ENCODE results near the gene MCCC2.
"Not testable (repeated sequence)": the region's sequence is repeated elsewhere in the genome, so short reads cannot be mapped to it uniquely, and the experiment has no call there.

DNA sequence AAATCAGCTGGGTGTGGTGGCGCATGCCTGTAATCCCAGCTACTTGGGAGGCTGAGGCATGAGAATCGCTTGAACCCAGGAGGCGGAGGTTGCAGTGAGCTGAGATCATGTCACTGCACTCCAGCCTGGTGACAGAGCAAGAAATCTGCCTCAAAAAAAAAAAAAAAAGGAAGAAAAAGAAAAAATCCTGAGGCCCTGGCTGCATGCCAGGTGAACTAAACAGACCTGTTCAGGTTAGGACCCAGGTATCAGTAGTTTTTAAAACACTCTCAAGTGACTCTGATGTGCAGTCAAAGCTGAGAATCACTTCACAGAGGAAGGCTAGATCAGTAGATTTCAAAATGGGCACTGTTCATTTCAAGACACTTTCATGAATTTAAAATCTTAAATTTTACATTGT, 77.5 kb downstream of the MCCC2 start:
- TF ChIP-seq, protein P1, sequence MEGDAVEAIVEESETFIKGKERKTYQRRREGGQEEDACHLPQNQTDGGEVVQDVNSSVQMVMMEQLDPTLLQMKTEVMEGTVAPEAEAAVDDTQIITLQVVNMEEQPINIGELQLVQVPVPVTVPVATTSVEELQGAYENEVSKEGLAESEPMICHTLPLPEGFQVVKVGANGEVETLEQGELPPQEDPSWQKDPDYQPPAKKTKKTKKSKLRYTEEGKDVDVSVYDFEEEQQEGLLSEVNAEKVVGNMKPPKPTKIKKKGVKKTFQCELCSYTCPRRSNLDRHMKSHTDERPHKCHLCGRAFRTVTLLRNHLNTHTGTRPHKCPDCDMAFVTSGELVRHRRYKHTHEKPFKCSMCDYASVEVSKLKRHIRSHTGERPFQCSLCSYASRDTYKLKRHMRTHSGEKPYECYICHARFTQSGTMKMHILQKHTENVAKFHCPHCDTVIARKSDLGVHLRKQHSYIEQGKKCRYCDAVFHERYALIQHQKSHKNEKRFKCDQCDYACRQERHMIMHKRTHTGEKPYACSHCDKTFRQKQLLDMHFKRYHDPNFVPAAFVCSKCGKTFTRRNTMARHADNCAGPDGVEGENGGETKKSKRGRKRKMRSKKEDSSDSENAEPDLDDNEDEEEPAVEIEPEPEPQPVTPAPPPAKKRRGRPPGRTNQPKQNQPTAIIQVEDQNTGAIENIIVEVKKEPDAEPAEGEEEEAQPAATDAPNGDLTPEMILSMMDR (optimal IDR thresholded peaks at IDR 0.05 in 1 of 3, IDR thresholded peaks at IDR 0.05 in 1 of 3, conservative IDR thresholded peaks at IDR 0.05 in 1 of 3; ENCODE audit: extremely low read depth in 1 of 3, insufficient read depth in 2 of 3, low read length in 3 of 3), result not testable (repeated sequence)
- not testable (repeated sequence) for TF ChIP-seq EZH2 (IDR thresholded peaks at IDR 0.05; ENCODE audit: low read length)
